Putamen (tissue), 1 donor: ENCODE data around the gene FIGLA.
"Not testable (repeated sequence)": the region's sequence is repeated elsewhere in the genome, so short reads cannot be mapped to it uniquely, and the experiment has no call there.

ENCODE experiments used
- DNase-seq: peaks from one replicate; pipeline ENCODE4 v3.0.0-alpha.2; 2016; ENCODE audit warnings: low spot score

FIGLA gene

DNA sequence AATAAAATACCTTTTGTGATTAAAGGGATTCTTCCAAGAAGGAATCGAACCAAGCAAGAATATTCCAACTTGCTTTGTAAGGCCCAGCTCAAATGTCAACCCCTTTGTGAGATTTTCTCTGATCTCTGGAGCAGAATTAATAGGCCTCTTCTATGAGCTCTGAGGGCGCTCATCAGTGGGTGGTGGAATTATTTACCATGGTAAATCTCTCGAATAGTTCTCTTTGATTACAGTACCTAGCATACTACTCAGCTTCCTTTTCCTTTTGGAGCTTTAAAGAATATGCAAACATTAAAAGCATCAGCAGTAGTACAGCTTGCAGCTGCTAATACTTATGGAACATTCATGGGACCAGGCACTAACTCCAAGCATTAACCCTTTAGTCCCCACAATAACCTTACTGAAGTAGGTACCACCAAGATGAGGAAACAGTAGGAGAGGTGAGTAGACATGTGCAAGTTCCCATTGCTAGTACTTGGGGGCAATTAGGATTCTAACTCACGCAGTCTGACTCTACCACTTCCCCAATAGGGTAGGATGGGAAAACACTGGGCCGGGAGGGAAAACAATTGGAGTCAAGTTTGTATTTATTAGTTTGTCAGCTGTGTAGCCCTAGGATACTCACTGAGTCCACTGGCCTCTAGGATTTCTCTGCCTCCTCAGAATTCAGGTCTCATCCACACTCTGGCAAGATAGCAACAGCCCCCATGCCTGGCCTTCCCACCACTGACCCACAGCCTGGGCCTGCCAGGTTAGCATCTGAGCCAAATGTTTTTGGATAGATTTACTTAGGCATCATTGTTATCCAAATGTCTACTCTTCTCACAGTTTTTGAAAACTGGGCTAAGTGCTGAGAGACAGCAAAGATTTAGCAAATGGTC is 44.1 kb downstream of the FIGLA start:
- no peak for DNase-seq

- no peak for DNase-seq
Observed at GRCh38 chr2:70745276-70745825, 45.1 kb downstream of the FIGLA start.

DNA sequence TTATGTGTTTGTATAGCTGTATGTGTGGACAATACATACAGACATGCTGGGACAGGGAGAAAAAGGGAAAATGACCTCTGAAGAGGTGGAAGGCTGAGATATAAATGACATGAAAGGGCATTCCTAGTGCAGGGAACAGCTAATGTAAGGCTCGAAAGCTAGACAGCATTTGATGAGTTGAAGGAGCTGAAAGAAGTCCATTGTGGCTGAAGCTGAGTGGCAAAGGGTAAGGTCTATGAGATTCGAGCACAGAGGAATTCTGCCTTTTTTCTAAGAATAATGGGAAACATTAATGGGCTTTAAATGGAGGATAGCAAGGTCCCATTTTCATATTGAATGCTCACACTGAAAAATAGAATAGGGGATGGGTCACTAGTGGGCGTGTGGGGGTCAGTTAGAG is 46.0 kb downstream of the FIGLA start:
- no peak for DNase-seq

DNA sequence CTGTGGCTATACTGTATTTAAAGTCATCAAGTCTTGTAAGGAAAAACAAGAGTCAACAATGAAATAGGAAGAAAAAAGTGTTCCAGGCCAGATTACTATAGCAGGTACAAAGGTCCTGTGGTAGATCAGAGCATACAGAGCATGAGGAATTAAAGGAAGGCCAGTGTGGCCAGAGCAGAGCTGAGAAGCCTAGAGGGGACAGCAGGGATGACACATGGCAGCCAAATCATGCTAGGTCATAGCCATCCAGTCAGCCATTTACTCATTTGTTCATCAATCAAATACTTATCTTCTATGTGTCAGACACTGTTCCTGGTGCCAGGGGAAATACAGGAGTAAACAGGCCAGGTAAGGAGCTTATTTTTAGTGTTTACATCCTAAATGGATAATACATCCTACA is 46.8 kb downstream of the FIGLA start:
- no peak for DNase-seq

DNA sequence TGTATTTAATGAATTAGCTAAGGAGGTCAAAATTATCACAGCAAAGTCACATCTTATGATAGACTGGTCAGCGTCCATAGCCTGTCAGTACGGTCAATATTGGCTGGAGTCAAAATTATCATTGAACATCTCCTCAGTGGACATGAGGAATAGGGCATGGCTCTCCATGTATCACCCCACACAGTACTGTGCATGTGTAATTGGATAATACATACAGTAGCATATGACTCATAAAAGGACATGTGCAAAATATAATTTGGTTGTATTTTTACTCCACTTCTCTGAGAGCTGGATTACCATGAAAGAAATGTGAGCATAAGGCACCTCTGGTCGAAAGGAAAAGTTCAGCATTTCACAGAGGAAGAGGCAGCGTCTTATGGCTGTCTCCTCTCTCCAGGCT is 47.4 kb downstream of the FIGLA start:
- DNase-seq, result no peak

DNA sequence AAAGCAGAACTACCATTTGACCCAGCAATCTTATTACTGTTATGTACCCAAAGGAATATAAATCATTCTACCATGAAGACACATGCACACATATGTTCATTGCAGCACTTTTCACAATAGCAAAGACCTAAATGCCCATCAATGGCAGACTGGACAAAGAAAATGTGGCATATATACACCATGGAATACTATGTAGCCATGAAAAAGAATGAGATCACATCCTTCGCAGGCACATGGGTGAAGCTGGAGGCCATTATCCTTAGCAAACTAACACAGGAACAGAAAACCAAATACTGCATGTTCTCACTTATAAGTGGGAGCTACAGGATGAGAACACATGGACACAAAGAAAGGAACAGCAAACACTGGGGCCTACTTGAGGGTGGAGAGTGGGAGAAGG is 51.0 kb downstream of the FIGLA start:
- DNase-seq, result not testable (repeated sequence)

GRCh38 chr2:70738159-70738558 is 52.3 kb downstream of the FIGLA start:
- DNase-seq, result no peak

DNA sequence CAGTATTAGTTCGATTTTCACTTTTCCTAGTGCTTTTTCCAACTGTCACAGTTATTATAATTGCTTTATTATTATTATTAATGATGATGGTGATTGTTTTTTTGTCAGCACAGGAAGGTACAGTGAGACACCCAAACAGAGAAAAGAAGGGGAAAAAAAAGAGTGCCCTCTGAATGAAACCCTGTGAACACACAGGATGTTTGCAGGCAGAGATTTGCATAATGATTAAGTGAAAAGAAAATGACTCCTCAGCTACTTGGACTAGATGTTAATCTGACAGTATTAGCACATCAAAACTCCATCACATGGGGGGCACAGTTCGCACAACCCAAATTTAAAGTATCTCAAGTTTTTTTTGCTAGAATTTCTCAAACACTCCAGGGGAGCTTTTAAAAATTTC is 55.4 kb downstream of the FIGLA start:
- peak; percentile 57 for DNase-seq

GRCh38 chr2:70733646-70734180 is 56.7 kb downstream of the FIGLA start:
- peak; percentile 56 for DNase-seq

DNA sequence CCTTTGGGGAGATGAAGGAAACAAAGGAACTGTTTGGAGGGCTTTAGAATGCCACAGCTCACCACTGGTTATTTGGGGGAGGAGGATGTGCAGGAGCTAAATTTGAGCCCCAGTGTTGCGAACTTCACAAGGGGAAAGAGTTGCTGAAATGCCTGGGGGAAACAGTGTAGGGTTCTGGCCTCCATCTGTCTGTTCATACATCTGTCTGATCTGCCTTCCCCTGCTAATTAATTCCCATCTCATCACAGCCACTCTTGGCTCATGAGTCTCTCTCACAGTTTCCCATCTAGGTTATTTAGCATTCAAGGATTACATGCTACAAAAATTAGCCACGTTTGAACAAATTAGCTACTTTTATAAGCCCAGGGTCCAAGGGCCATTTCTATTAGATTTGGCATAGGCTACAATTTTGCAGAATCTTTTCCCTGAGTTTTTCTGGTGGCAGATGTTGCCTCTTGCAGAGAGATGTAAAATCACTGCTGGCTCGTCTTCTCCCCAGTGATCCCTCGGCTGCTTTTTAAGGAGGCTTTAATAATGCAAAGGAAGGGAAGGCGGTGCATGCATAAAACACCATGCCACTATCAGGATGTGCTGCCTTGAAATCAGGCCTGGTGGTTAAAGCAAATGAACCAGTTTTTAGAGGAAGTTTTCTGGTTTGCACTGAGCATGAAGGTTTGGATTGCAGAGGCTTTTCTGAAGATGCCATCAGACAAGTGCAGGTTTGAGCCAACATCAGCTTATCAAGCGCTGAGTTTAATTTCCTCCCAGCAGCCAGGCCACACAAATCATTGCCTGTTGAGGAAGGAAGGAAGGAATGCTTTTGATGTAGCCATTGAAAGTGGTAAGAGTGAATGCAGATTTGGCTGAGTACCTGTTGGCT is 57.4 kb downstream of the FIGLA start:
- peak; percentile 40 for DNase-seq

DNA sequence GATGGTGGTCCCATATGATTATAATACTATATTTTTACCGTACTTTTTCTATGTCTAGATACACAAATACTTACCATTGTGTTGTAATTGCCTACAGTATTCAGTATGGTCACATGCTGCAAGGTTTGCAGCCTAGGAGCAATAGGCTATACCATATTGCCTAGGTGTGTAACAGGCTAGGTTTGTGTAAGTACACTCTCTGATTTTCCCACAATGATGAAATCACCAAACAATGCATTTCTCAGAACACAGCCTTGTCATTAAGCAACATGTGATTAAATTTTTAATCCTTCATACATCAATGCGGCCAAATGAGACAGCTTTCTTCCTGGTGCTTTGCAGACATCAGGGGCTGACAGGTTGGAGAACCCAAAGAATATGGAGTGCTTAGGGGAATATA is 59.7 kb downstream of the FIGLA start:
- no peak for DNase-seq

DNA sequence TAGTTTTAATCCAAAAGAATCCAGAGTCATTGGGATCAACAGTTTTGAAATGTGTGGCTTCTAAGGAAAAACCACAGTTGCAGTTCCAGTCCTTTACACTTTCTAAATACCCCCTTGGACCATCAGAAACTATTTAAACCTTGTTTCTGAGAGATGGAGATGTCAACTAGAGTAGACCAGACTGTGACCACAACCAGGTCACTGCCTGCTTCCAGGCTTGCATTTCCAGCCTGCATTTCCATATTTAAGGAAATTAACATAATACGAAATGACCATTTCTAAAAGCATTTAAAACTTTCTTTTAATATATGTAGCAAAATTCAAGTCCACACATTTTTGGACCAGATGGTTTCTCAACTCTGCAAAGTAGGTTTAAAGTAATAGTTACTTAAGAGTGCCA is 60.8 kb downstream of the FIGLA start:
- DNase-seq, result no peak

DNA sequence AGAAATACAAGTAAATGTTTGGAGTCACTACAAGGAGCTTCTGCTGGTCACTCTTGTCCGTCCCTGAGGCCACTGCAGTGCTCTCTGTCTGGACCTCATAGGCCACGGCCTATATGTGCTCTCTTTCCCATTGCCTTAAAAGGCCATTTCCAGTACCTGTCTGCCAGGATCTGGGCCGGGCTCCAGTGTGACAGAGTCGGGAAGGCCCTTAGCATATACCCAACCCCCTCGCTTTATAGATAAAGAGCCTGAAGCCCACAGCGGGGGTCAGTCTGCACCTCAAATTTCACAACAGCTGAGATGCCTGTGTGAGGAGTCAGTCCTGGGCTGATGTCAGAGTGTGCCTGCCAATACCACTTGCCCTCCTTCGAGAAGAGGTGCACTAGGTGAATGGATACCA is 62.3 kb downstream of the FIGLA start:
- no peak for DNase-seq
